Transverse colon (tissue), 4 donors: ENCODE data around the gene BICRA. TPM values are rescaled to one million over a fixed set of nuclear protein-coding genes. Genes with fewer than 3 reads are reported as not detected.

Experiments
- DNase-seq: peaks from one replicate; pipeline ENCODE4 v3.0.0-alpha.2; 2019
- H3K27ac ChIP-seq, 4 donors: fragments of 200-600 bp; sonication (generic); 2 replicates each; pipeline ENCODE4 v1.5.1; 2016 to 2018; ENCODE audit warnings: inconsistent platforms in 4 of 4
- H3K27me3 ChIP-seq: fragments of 200-600 bp; sonication (generic); 2 replicates; pipeline ENCODE4 v1.5.1; 2017; ENCODE audit warnings: inconsistent platforms
- H3K36me3 ChIP-seq, 4 donors: fragments of 200-600 bp; sonication (generic); 2 replicates each; pipeline ENCODE4 v1.5.1; 2017 to 2019; ENCODE audit warnings: inconsistent platforms in 4 of 4
- H3K4me1 ChIP-seq, 4 donors: fragments of 200-600 bp; sonication (generic); 2 replicates each; pipeline ENCODE4 v1.5.1; 2017 to 2020; ENCODE audit warnings: inconsistent platforms in 4 of 4
- H3K4me3 ChIP-seq, 4 donors: fragments of 200-600 bp; sonication (generic); 1 replicate in 1 of 4; 2 replicates in 3 of 4; pipeline versions ENCODE4 v1.5.1 to v1.6.1; 2017 to 2019; ENCODE audit warnings: inconsistent platforms in 4 of 4
- H3K9me3 ChIP-seq, 2 donors: fragments of 200-600 bp; sonication (generic); 2 replicates each; pipeline ENCODE4 v1.5.1; 2017 to 2019; ENCODE audit warnings: inconsistent platforms in 2 of 2
- EP300 ChIP-seq: sonication (generic); formaldehyde crosslinking; IDR thresholded peaks from one replicate; pipeline ENCODE4 v1.6.1; 2017; ENCODE audit warnings: antibody characterized with exemption, low read depth
- POLR2A ChIP-seq: fragments of 450-650 bp; IDR thresholded peaks from one replicate; pipeline ENCODE4 v1.6.1; 2016; ENCODE audit warnings: antibody characterized with exemption, mild to moderate bottlenecking, moderate library complexity
- POLR2AphosphoS5 ChIP-seq, 3 donors: sonication (generic); formaldehyde crosslinking; IDR thresholded peaks; one replicate each; pipeline ENCODE4 v1.6.1; 2016; ENCODE audit warnings: antibody characterized with exemption in 3 of 3
- WGBS, 2 donors: methylation state at CpG; one replicate each; pipeline ENCODE4 v1.1.5; 2018; ENCODE audit warnings: low coverage in 1 of 2; 5-methylcytosine and 5-hydroxymethylcytosine counted together
- in situ Hi-C, 4 donors: fragments of 200-750 bp; cut with MboI; loops; one replicate each; pipeline versions ENCODE4 v1.15.0 to v1.15.1; 2017; ENCODE audit warnings: low sequenced_read_pairs in 3 of 4, low pct_ligation_motif_present in 1 of 4, low pct_unique_long_range_greater_than_20kb in 1 of 4
- intact Hi-C: fragments of 100-400 bp; cut with DNase I; formaldehyde crosslinking; loops from one replicate; pipeline ENCODE4 v1.15.1; 2023; ENCODE audit warnings: low total_unique reads
- total RNA-seq, 4 donors: library from RNA; depleted of rRNA; stranded (reverse); fragments of >200 nt; gene quantifications; one replicate each; pipeline ENCODE4 v1.1.0, GENCODE V29; 2016
- TF ChIP-seq, protein P1 (sequence below), 5 experiments: fragments of 200-600 bp in 3 of 5; fragments of 450-650 bp in 2 of 5; sonication (generic) in 3 of 5; IDR thresholded peaks; 1 replicate in 2 of 5; 2 replicates in 3 of 5; pipeline ENCODE4 v1.5.1; 2016 to 2017; ENCODE audit warnings: antibody characterized with exemption in 5 of 5, inconsistent platforms in 3 of 5, mild to moderate bottlenecking in 2 of 5, moderate library complexity in 1 of 5

Gene BICRA
- total RNA-seq, 4 donors from 2014 or later = 11.6 to 30.3 (median 13.2) TPM

DNA sequence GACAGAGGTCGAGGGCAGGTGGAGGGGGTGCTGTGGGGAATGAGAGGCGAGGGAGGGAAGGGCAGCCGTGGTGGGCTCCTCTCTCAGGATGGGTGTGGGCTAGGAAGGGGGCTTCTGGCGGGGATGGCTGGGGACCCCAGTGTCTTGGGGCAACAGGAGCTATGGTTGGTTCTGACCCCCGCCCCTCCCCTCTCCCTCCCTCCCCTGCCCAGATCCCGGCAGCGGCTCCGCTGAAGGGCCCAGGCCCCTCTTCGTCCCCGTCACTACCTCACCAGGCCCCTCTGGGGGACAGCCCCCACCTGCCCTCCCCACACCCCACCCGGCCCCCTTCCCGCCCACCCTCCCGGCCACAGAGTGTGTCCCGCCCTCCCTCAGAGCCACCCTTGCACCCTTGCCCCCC lies 85.0 kb downstream of the BICRA start:
- WGBS, 2 donors = 94% methylated on average over 9 of the region's 14 CpGs; no CpG with 5 or more reads in 1 of the 2 donors
- intact Hi-C loops (no loop called here), in situ Hi-C loops (no loop called here)
- TF ChIP-seq POLR2AphosphoS5 (IDR thresholded peaks at IDR 0.05) (no peak), EP300 (no peak), POLR2A (no peak)
- TF ChIP-seq, protein P1, sequence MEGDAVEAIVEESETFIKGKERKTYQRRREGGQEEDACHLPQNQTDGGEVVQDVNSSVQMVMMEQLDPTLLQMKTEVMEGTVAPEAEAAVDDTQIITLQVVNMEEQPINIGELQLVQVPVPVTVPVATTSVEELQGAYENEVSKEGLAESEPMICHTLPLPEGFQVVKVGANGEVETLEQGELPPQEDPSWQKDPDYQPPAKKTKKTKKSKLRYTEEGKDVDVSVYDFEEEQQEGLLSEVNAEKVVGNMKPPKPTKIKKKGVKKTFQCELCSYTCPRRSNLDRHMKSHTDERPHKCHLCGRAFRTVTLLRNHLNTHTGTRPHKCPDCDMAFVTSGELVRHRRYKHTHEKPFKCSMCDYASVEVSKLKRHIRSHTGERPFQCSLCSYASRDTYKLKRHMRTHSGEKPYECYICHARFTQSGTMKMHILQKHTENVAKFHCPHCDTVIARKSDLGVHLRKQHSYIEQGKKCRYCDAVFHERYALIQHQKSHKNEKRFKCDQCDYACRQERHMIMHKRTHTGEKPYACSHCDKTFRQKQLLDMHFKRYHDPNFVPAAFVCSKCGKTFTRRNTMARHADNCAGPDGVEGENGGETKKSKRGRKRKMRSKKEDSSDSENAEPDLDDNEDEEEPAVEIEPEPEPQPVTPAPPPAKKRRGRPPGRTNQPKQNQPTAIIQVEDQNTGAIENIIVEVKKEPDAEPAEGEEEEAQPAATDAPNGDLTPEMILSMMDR (IDR thresholded peaks at IDR 0.05) = no peak
- H3K27ac ChIP-seq = no peak overlapping the region
- DNase-seq = no peak
- no peak overlapping the region for H3K4me3 ChIP-seq
- no peaks in the 10 kb centered on the region for H3K9me3 ChIP-seq
- no peaks in the 10 kb centered on the region for H3K27me3 ChIP-seq
- peaks cover 0 to 4% (median 0%) of the 10 kb centered on the region in 4 donors for H3K36me3 ChIP-seq
- peaks cover 4 to 6% (median 5%) of the 10 kb centered on the region in 4 donors for H3K4me1 ChIP-seq

- Histone ChIP-seq H3K27ac (no peak overlapping the region), H3K4me3 (no peak overlapping the region), H3K27me3 (no peaks in the 10 kb centered on the region), H3K9me3 (no peaks in the 10 kb centered on the region), H3K36me3 (peaks cover 0 to 4% (median 0%) of the 10 kb centered on the region in 4 donors), H3K4me1 (peaks cover 4 to 6% (median 5%) of the 10 kb centered on the region in 4 donors)
- DNase-seq = no peak
- intact Hi-C loops (no loop called here), in situ Hi-C loops (loop anchor here in 1 of 4 donors (5.0 kb wide), 1 partner anchor 257 kb away; no protein-coding TSS in a partner anchor)
- TF ChIP-seq POLR2A = no peak
- TF ChIP-seq POLR2AphosphoS5 (IDR thresholded peaks at IDR 0.05) = no peak
- TF ChIP-seq, protein P1 (IDR thresholded peaks at IDR 0.05) = no peak
- no peak for TF ChIP-seq EP300
- WGBS, 2 donors = 91% methylated on average over 28 of the region's 28 CpGs; no CpG with 5 or more reads in 1 of the 2 donors
Measured at GRCh38 chr19:47694466-47695273, 85.7 kb downstream of the BICRA start.

GRCh38 chr19:47695533-47696262 lies 86.8 kb downstream of the BICRA start:
- no peak overlapping the region for H3K27ac ChIP-seq
- H3K4me1 ChIP-seq = peaks cover 4 to 6% (median 5%) of the 10 kb centered on the region in 4 donors
- TF ChIP-seq, protein P1 (IDR thresholded peaks at IDR 0.05) = no peak
- no peak for TF ChIP-seq POLR2A
- no peak for TF ChIP-seq EP300
- TF ChIP-seq POLR2AphosphoS5 (IDR thresholded peaks at IDR 0.05) = no peak
- no peaks in the 10 kb centered on the region for H3K9me3 ChIP-seq
- peaks cover 0 to 4% (median 0%) of the 10 kb centered on the region in 4 donors for H3K36me3 ChIP-seq
- DNase-seq = no peak
- intact Hi-C loops = no loop called here
- H3K4me3 ChIP-seq = no peak overlapping the region
- WGBS, 2 donors = 84 to 89% methylated on average over 10 to 26 of the region's 26 CpGs
- in situ Hi-C loops = loop anchor here in 1 of 4 donors (5.0 kb wide), 1 partner anchor 258 kb away; no protein-coding TSS in a partner anchor
- no peaks in the 10 kb centered on the region for H3K27me3 ChIP-seq

DNA sequence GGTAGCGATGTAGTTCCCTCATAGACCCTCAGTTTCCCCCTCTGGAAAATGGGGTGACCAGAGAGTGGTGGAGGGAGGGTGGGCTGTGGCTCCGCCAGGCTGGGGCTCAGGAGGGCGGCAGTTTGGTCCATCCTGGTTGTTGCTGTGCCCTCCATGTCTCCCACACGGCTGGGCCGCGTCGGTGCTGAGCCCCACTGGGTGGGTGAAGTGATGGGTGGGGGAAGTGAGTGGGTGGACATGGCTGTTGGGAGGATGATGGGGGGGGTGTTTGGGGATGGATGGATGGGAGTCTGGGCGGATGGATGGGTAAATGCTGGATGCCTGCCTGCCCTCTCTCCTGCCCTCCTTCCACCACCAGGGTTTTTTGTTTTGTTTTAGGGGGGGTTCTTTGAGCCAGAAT lies 87.7 kb downstream of the BICRA start:
- H3K36me3 ChIP-seq = peaks cover 0 to 8% (median 0%) of the 10 kb centered on the region in 4 donors
- intact Hi-C loops = no loop called here
- H3K4me1 ChIP-seq = peaks cover 4 to 6% (median 5%) of the 10 kb centered on the region in 4 donors
- in situ Hi-C loops = loop anchor here in 1 of 4 donors (5.0 kb wide), 1 partner anchor 259 kb away; no protein-coding TSS in a partner anchor
- no peak for TF ChIP-seq EP300
- TF ChIP-seq POLR2AphosphoS5 (IDR thresholded peaks at IDR 0.05) = no peak
- no peak for TF ChIP-seq POLR2A
- TF ChIP-seq, protein P1 (IDR thresholded peaks at IDR 0.05) = no peak
- WGBS, 2 donors = 89% methylated on average over 7 of the region's 8 CpGs; no CpG with 5 or more reads in 1 of the 2 donors
- no peak for DNase-seq
- H3K9me3 ChIP-seq = no peaks in the 10 kb centered on the region
- no peak overlapping the region for H3K4me3 ChIP-seq
- H3K27ac ChIP-seq = peak overlapping the region in 1 of 4 donors; percentile 72
- H3K27me3 ChIP-seq = no peaks in the 10 kb centered on the region
